Globus pallidus (tissue), 1 donor: ENCODE data around the gene HECTD1.
"Not testable (repeated sequence)": the region's sequence is repeated elsewhere in the genome, so short reads cannot be mapped to it uniquely, and the experiment has no call there.

Experiments used
- DNase-seq: peaks from one replicate; pipeline ENCODE4 v3.0.0-alpha.2; 2015; ENCODE audit warnings: low spot score

HECTD1 gene

GRCh38 chr14:31194661-31195060, 12.9 kb downstream of the HECTD1 start:
- DNase-seq, result no peak

GRCh38 chr14:31194095-31194494, 13.5 kb downstream of the HECTD1 start:
- no peak for DNase-seq

- DNase-seq, result not testable (repeated sequence)
Observed at GRCh38 chr14:31192544-31192943, 15.0 kb downstream of the HECTD1 start.

GRCh38 chr14:31190717-31191263, 16.8 kb downstream of the HECTD1 start:
- DNase-seq, result no peak

- DNase-seq, result no peak
Observed at GRCh38 chr14:31190219-31190603, 17.4 kb downstream of the HECTD1 start.

GRCh38 chr14:31189346-31190218, 18.0 kb downstream of the HECTD1 start:
- no peak for DNase-seq

GRCh38 chr14:31188744-31189143, 18.8 kb downstream of the HECTD1 start:
- DNase-seq, result no peak

GRCh38 chr14:31182016-31182415, 25.6 kb downstream of the HECTD1 start:
- DNase-seq, result not testable (repeated sequence)

GRCh38 chr14:31181271-31181670, 26.3 kb downstream of the HECTD1 start:
- DNase-seq, result no peak

- DNase-seq, result no peak
Observed at GRCh38 chr14:31180299-31181051, 27.1 kb downstream of the HECTD1 start.

GRCh38 chr14:31174433-31174832, 33.2 kb downstream of the HECTD1 start:
- no peak for DNase-seq

- no peak for DNase-seq
Observed at GRCh38 chr14:31173120-31173837, 34.3 kb downstream of the HECTD1 start.

- no peak for DNase-seq
Observed at GRCh38 chr14:31172084-31172483, 35.5 kb downstream of the HECTD1 start.

GRCh38 chr14:31170411-31170810, 37.2 kb downstream of the HECTD1 start:
- no peak for DNase-seq

GRCh38 chr14:31169877-31170276, 37.7 kb downstream of the HECTD1 start:
- no peak for DNase-seq

- no peak for DNase-seq
Observed at GRCh38 chr14:31167032-31167431, 40.6 kb downstream of the HECTD1 start.

GRCh38 chr14:31166271-31166561, 41.4 kb downstream of the HECTD1 start:
- DNase-seq, result no peak

- no peak for DNase-seq
Observed at GRCh38 chr14:31164115-31164514, 43.5 kb downstream of the HECTD1 start.

- no peak for DNase-seq
Observed at GRCh38 chr14:31162910-31163649, 44.5 kb downstream of the HECTD1 start.

- no peak for DNase-seq
Observed at GRCh38 chr14:31161274-31161673, 46.3 kb downstream of the HECTD1 start.

- DNase-seq, result no peak
Observed at GRCh38 chr14:31159682-31160296, 47.8 kb downstream of the HECTD1 start.
